ENCODE measurements around the gene RHEBL1.

RHEBL1 gene

GRCh38 chr12:49018261-49019119 is 51.3 kb downstream of the RHEBL1 start, which contains the start of gene PRKAG1:
PRKAG1 (minus strand) TSS chr12:49018776; CDS start chr12:49018740, 36 bp downstream.
- peak; percentile 98 for DNase-seq

- DNase-seq: no peak
Observed at GRCh38 chr12:49017891-49018260, 51.9 kb downstream of the RHEBL1 start.

DNA sequence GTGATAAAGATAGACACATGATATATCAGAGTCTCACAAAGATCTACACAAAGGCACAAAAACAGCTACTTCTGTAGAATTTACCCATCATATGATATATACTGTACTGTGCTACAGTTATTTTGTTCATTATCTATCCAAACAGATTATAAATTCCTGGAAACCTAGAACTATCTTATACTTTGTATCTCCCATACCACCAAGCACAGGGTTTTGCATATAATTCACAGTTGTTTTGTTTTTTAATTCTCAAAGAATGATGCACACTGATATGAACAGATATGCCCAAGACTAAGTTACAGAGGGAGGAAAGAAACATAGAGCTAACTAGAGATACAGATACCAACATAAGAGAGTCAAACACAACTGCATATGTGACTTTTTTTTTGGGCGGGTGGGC is 54.6 kb downstream of the RHEBL1 start:
- DNase-seq: no peak
